Breast epithelium (tissue), 4 donors: ENCODE measurements around the gene ATP13A3. TPM values are rescaled to one million over a fixed set of nuclear protein-coding genes. Genes with fewer than 3 reads are reported as not detected.

ENCODE experiments used
- DNase-seq, 2 donors: peaks; one replicate each; pipeline ENCODE4 v3.0.0-alpha.2; 2019; ENCODE audit warnings: low spot score in 2 of 2
- H3K27ac ChIP-seq, 2 donors: fragments of 200-600 bp; sonication (generic) in 1 of 2; one replicate each; pipeline ENCODE4 v1.5.1; 2016 to 2019; ENCODE audit warnings: mild to moderate bottlenecking in 1 of 2
- H3K27me3 ChIP-seq, 2 donors: fragments of 200-600 bp; sonication (generic) in 1 of 2; one replicate each; pipeline versions ENCODE4 v1.5.1 to v1.6.0; 2017 to 2019; ENCODE audit warnings: control low read depth in 1 of 2, mild to moderate bottlenecking in 1 of 2
- H3K36me3 ChIP-seq: fragments of 200-600 bp; one replicate; pipeline ENCODE4 v1.5.1; 2019
- H3K4me1 ChIP-seq, 2 donors: fragments of 200-600 bp; sonication (generic); one replicate each; pipeline ENCODE4 v1.5.1; 2016 to 2019; ENCODE audit warnings: control low read depth in 1 of 2
- H3K4me3 ChIP-seq, 3 donors: fragments of 200-600 bp; sonication (generic); 1 replicate in 2 of 3; 2 replicates in 1 of 3; pipeline ENCODE4 v1.5.1; 2016 to 2019; ENCODE audit warnings: mild to moderate bottlenecking in 3 of 3, moderate library complexity in 2 of 3
- H3K9me3 ChIP-seq, 2 donors: fragments of 200-600 bp; sonication (generic) in 1 of 2; one replicate each; pipeline ENCODE4 v1.5.1; 2016 to 2019; ENCODE audit warnings: control low read depth in 1 of 2
- CTCF ChIP-seq, 3 donors: fragments of 450-650 bp; IDR thresholded peaks; one replicate each; pipeline ENCODE4 v1.5.1; 2016 to 2017; ENCODE audit warnings: antibody characterized with exemption in 3 of 3, mild to moderate bottlenecking in 3 of 3, moderate library complexity in 3 of 3
- POLR2A ChIP-seq: fragments of 450-650 bp; IDR thresholded peaks from one replicate; pipeline ENCODE4 v1.6.1; 2016; ENCODE audit warnings: antibody characterized with exemption, mild to moderate bottlenecking, moderate library complexity
- POLR2AphosphoS5 ChIP-seq, 3 donors: sonication (generic); formaldehyde crosslinking; IDR thresholded peaks; one replicate each; pipeline ENCODE4 v1.6.1; 2017; ENCODE audit warnings: antibody characterized with exemption in 3 of 3
- intact Hi-C: fragments of 100-400 bp; cut with DNase I; formaldehyde crosslinking; loops from one replicate; pipeline ENCODE4 v1.15.1; 2023; ENCODE audit warnings: low total_unique reads
- total RNA-seq, 3 donors: library from RNA; depleted of rRNA; stranded (reverse); fragments of >200 nt; gene quantifications; one replicate each; pipeline ENCODE4 v1.1.0, GENCODE V29; 2016

ATP13A3 gene
- total RNA-seq, 3 donors from 2014 or later, result 132 to 170 (median 142) TPM

GRCh38 chr3:194375473-194376240, 111.1 kb downstream of the ATP13A3 start:
- no peak overlapping the region for H3K27ac ChIP-seq
- intact Hi-C loops, result no loop called here
- H3K9me3 ChIP-seq, result no peaks in the 10 kb centered on the region
- DNase-seq, result no peak
- TF ChIP-seq CTCF (IDR thresholded peaks at IDR 0.05), result no peak
- no peak for TF ChIP-seq POLR2A
- no peak for TF ChIP-seq POLR2AphosphoS5 (IDR thresholded peaks at IDR 0.05)
- H3K27me3 ChIP-seq, result peaks cover 0 to 3% of the 10 kb centered on the region in 2 donors
- H3K4me1 ChIP-seq, result no peaks in the 10 kb centered on the region
- no peak overlapping the region for H3K4me3 ChIP-seq
- H3K36me3 ChIP-seq, result no peaks in the 10 kb centered on the region

- Histone ChIP-seq H3K36me3 (no peaks in the 10 kb centered on the region), H3K4me1 (no peaks in the 10 kb centered on the region), H3K27me3 (peaks cover 0 to 2% of the 10 kb centered on the region in 2 donors), H3K27ac (no peak overlapping the region), H3K9me3 (no peaks in the 10 kb centered on the region), H3K4me3 (no peak overlapping the region)
- DNase-seq, result no peak
- TF ChIP-seq CTCF (IDR thresholded peaks at IDR 0.05) (no peak), POLR2AphosphoS5 (IDR thresholded peaks at IDR 0.05) (no peak), POLR2A (no peak)
- intact Hi-C loops, result no loop called here
Measured at GRCh38 chr3:194374935-194375334, 111.9 kb downstream of the ATP13A3 start.

- H3K4me3 ChIP-seq, result no peak overlapping the region
- intact Hi-C loops, result no loop called here
- H3K36me3 ChIP-seq, result no peaks in the 10 kb centered on the region
- H3K9me3 ChIP-seq, result no peaks in the 10 kb centered on the region
- H3K4me1 ChIP-seq, result no peaks in the 10 kb centered on the region
- no peak overlapping the region for H3K27ac ChIP-seq
- no peak for TF ChIP-seq POLR2A
- no peak for TF ChIP-seq CTCF (IDR thresholded peaks at IDR 0.05)
- no peak for TF ChIP-seq POLR2AphosphoS5 (IDR thresholded peaks at IDR 0.05)
- no peak for DNase-seq
- peaks cover 0 to 7% of the 10 kb centered on the region in 2 donors for H3K27me3 ChIP-seq
Measured at GRCh38 chr3:194373899-194374298, 112.9 kb downstream of the ATP13A3 start.

GRCh38 chr3:194373028-194373427, 113.8 kb downstream of the ATP13A3 start:
- H3K36me3 ChIP-seq, result no peaks in the 10 kb centered on the region
- H3K27me3 ChIP-seq, result peaks cover 0 to 11% of the 10 kb centered on the region in 2 donors
- H3K9me3 ChIP-seq, result no peaks in the 10 kb centered on the region
- intact Hi-C loops, result no loop called here
- no peak overlapping the region for H3K27ac ChIP-seq
- no peak for TF ChIP-seq POLR2AphosphoS5 (IDR thresholded peaks at IDR 0.05)
- TF ChIP-seq CTCF (IDR thresholded peaks at IDR 0.05), result no peak
- no peak overlapping the region for H3K4me3 ChIP-seq
- DNase-seq, result no peak
- H3K4me1 ChIP-seq, result no peaks in the 10 kb centered on the region

GRCh38 chr3:194370753-194371152, 116.0 kb downstream of the ATP13A3 start:
- TF ChIP-seq CTCF (IDR thresholded peaks at IDR 0.05) (no peak), POLR2A (no peak), POLR2AphosphoS5 (IDR thresholded peaks at IDR 0.05) (no peak)
- Histone ChIP-seq H3K4me3 (no peak overlapping the region), H3K9me3 (no peaks in the 10 kb centered on the region), H3K4me1 (no peaks in the 10 kb centered on the region), H3K27ac (no peak overlapping the region), H3K36me3 (no peaks in the 10 kb centered on the region), H3K27me3 (peaks cover 0 to 11% of the 10 kb centered on the region in 2 donors)
- intact Hi-C loops, result no loop called here
- DNase-seq, result no peak
